ENCODE results near the gene EXOC7.

EXOC7 gene

GRCh38 chr17:76148015-76148326 lies 44.4 kb upstream of the EXOC7 start:
- ChIA-PET POLR2A (no interaction called here), CTCF (interaction anchor here (1.1 kb wide), 1 partner anchor 13 kb away, joined by 3 read pairs; no protein-coding TSS in a partner anchor)
- H3K27me3 ChIP-seq (replicated peaks in 2 of 5; ENCODE audit: control insufficient read depth in 4 of 5, insufficient read depth in 5 of 5, low read length in 4 of 5): no peaks in the 10 kb centered on the region
- H3K36me3 ChIP-seq (ENCODE audit: control insufficient read depth in 4 of 4, insufficient read depth in 4 of 4, low read length in 3 of 4): no peaks in the 10 kb centered on the region
- DNase-seq: no peak
- H3K9me3 ChIP-seq (ENCODE audit: control extremely low read depth in 1 of 5, control insufficient read depth in 4 of 5, insufficient read depth in 2 of 5, low read depth in 1 of 5, low read length in 4 of 5): no peaks in the 10 kb centered on the region
- H3K27ac ChIP-seq (ENCODE audit: insufficient read depth in 1 of 2, low read depth in 1 of 2, low read length in 2 of 2, poor library complexity in 1 of 2, severe bottlenecking in 2 of 2): no peak overlapping the region
- WGBS (ENCODE audit: insufficient coverage): 100% methylated on average over 1 of the region's 1 CpG
- H3K4me3 ChIP-seq (ENCODE audit: control insufficient read depth in 1 of 7, extremely low read depth in 1 of 7, insufficient read depth in 4 of 7, low read depth in 2 of 7, low read length in 6 of 7): no peak overlapping the region
- peaks cover 2 to 42% (median 30%) of the 10 kb centered on the region in 4 experiments for H3K4me1 ChIP-seq (ENCODE audit: control extremely low read depth in 1 of 4, control insufficient read depth in 4 of 4, insufficient read depth in 4 of 4, low read length in 3 of 4)

DNA sequence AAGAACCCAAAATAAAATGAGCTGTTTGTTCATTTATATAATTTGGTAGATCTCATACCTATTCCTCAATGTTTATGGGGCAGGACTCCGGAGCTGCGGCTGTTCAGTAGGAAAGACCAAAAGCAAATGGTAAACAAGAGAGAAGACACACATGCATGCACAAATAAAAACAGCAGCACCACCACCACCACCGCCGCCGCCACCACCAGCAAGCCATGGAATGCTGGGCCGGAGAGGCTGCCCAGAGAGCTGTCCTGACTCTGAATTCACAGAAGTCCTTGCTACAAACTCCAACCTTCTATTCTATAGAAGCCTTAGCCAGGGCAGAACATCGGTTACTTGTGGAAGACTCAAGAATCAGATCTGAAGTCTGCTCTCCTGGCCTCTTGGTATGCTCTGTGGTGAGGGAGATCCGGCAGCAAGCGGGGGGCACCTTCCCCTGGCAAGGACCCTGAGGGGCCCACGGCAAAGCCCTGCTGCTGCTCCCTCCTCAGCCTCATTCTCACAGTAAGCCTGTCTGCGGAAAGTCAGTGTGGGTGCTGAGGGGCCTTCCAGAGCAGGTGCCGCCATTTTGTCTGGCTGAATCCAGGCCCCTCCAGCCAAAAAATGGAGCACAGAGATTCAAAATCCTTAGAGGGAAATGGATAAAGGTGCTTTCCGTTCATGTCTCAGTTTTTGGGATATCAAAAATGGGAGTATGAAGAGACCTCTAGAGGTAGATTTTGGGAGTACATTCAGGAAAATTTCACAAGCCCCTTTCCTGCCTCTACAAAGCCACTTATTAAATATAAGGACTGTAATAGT lies 43.8 kb upstream of the EXOC7 start:
- WGBS (ENCODE audit: insufficient coverage): 83% methylated on average over 9 of the region's 13 CpGs
- H3K4me1 ChIP-seq (ENCODE audit: control extremely low read depth in 1 of 4, control insufficient read depth in 4 of 4, insufficient read depth in 4 of 4, low read length in 3 of 4): peaks cover 2 to 42% (median 33%) of the 10 kb centered on the region in 4 experiments
- no peak for DNase-seq
- H3K27ac ChIP-seq (ENCODE audit: insufficient read depth in 1 of 2, low read depth in 1 of 2, low read length in 2 of 2, poor library complexity in 1 of 2, severe bottlenecking in 2 of 2): no peak overlapping the region
- no peaks in the 10 kb centered on the region for H3K9me3 ChIP-seq (ENCODE audit: control extremely low read depth in 1 of 5, control insufficient read depth in 4 of 5, insufficient read depth in 2 of 5, low read depth in 1 of 5, low read length in 4 of 5)
- H3K4me3 ChIP-seq (ENCODE audit: control insufficient read depth in 1 of 7, extremely low read depth in 1 of 7, insufficient read depth in 4 of 7, low read depth in 2 of 7, low read length in 6 of 7): no peak overlapping the region
- no peaks in the 10 kb centered on the region for H3K27me3 ChIP-seq (replicated peaks in 2 of 5; ENCODE audit: control insufficient read depth in 4 of 5, insufficient read depth in 5 of 5, low read length in 4 of 5)
- POLR2A ChIA-PET: no interaction called here
- H3K36me3 ChIP-seq (ENCODE audit: control insufficient read depth in 4 of 4, insufficient read depth in 4 of 4, low read length in 3 of 4): no peaks in the 10 kb centered on the region
- CTCF ChIA-PET: interaction anchor here (1.1 to 2.5 kb wide), 4 partner anchors 13 to 34 kb away, joined by 3 to 11 read pairs (median 4); no protein-coding TSS in a partner anchor

GRCh38 chr17:76146053-76146851 lies 42.7 kb upstream of the EXOC7 start:
- H3K27me3 ChIP-seq (replicated peaks in 2 of 5; ENCODE audit: control insufficient read depth in 4 of 5, insufficient read depth in 5 of 5, low read length in 4 of 5): peaks cover 0 to 5% (median 2%) of the 10 kb centered on the region in 5 experiments
- ChIA-PET POLR2A (no interaction called here), CTCF (interaction anchor here (0.6 to 2.5 kb wide), 4 partner anchors 14 to 35 kb away, joined by 3 to 11 read pairs (median 4); no protein-coding TSS in a partner anchor)
- H3K4me1 ChIP-seq (ENCODE audit: control extremely low read depth in 1 of 4, control insufficient read depth in 4 of 4, insufficient read depth in 4 of 4, low read length in 3 of 4): peaks cover 5 to 53% (median 43%) of the 10 kb centered on the region in 4 experiments
- WGBS (ENCODE audit: insufficient coverage): 93% methylated on average over 22 of the region's 22 CpGs
- no peak overlapping the region for H3K27ac ChIP-seq (ENCODE audit: insufficient read depth in 1 of 2, low read depth in 1 of 2, low read length in 2 of 2, poor library complexity in 1 of 2, severe bottlenecking in 2 of 2)
- no peaks in the 10 kb centered on the region for H3K36me3 ChIP-seq (ENCODE audit: control insufficient read depth in 4 of 4, insufficient read depth in 4 of 4, low read length in 3 of 4)
- peak overlapping the region in 3 of 7 experiments; percentile 20 to 39 (median 28) for H3K4me3 ChIP-seq (ENCODE audit: control insufficient read depth in 1 of 7, extremely low read depth in 1 of 7, insufficient read depth in 4 of 7, low read depth in 2 of 7, low read length in 6 of 7)
- no peak for DNase-seq
- no peaks in the 10 kb centered on the region for H3K9me3 ChIP-seq (ENCODE audit: control extremely low read depth in 1 of 5, control insufficient read depth in 4 of 5, insufficient read depth in 2 of 5, low read depth in 1 of 5, low read length in 4 of 5)

DNA sequence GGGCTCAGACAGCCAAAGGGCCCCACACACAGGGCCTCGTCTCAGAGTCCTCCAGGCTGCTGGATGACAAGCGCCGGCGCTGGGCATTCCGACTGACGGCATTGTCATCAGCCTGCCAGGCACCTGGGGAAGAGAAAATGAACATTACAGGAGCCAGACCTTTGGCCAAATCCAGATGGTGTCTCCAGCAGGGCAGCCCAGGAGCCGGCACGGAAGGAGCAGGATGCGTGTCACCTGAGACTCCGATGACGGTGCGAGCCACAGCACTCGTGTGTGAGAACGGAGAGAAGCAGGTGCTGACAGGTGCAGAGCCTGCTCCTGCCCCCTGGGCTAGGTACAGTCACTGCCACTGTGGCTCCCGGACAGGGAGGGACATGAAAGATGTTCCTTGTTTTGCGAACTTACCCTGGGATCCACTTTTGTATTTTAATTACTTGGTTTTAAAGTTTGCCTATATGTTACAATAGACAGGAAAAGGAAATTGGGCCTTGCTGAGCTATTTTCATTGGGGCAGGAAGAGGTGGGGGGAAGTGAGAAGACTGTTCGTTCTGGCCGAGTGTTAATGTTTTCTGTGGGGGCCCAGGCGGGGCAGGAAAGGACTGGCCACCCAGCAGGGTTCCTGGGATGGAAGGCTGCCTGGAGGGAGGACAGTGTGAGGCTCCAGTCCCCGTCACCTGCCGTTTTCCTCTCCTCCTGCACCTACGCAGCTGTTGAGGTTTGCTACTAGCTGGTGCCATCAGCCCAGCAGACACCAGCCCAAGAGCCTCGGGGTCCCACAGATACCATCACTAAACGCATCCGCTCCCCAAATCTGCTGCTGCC lies 41.9 kb upstream of the EXOC7 start:
- ChIA-PET CTCF (interaction anchor here (0.6 to 5.8 kb wide), 7 partner anchors 9 to 134 kb away, joined by 3 to 27 read pairs (median 3); no protein-coding TSS in a partner anchor), POLR2A (interaction anchor here (0.6 kb wide), 1 partner anchor 70 kb away, joined by 3 read pairs; no protein-coding TSS in a partner anchor)
- Histone ChIP-seq H3K4me1 (ENCODE audit: control extremely low read depth in 1 of 4, control insufficient read depth in 4 of 4, insufficient read depth in 4 of 4, low read length in 3 of 4) (peaks cover 5 to 61% (median 51%) of the 10 kb centered on the region in 4 experiments), H3K27me3 (replicated peaks in 2 of 5; ENCODE audit: control insufficient read depth in 4 of 5, insufficient read depth in 5 of 5, low read length in 4 of 5) (peaks cover 0 to 11% (median 7%) of the 10 kb centered on the region in 5 experiments), H3K36me3 (ENCODE audit: control insufficient read depth in 4 of 4, insufficient read depth in 4 of 4, low read length in 3 of 4) (no peaks in the 10 kb centered on the region), H3K4me3 (ENCODE audit: control insufficient read depth in 1 of 7, extremely low read depth in 1 of 7, insufficient read depth in 4 of 7, low read depth in 2 of 7, low read length in 6 of 7) (peak overlapping the region in 4 of 7 experiments; percentile 4 to 39 (median 24)), H3K9me3 (ENCODE audit: control extremely low read depth in 1 of 5, control insufficient read depth in 4 of 5, insufficient read depth in 2 of 5, low read depth in 1 of 5, low read length in 4 of 5) (no peaks in the 10 kb centered on the region), H3K27ac (ENCODE audit: insufficient read depth in 1 of 2, low read depth in 1 of 2, low read length in 2 of 2, poor library complexity in 1 of 2, severe bottlenecking in 2 of 2) (no peak overlapping the region)
- 29% methylated on average over 22 of the region's 25 CpGs for WGBS (ENCODE audit: insufficient coverage)
- peak in 2 of 3 donors; percentile 35 to 51 for DNase-seq

DNA sequence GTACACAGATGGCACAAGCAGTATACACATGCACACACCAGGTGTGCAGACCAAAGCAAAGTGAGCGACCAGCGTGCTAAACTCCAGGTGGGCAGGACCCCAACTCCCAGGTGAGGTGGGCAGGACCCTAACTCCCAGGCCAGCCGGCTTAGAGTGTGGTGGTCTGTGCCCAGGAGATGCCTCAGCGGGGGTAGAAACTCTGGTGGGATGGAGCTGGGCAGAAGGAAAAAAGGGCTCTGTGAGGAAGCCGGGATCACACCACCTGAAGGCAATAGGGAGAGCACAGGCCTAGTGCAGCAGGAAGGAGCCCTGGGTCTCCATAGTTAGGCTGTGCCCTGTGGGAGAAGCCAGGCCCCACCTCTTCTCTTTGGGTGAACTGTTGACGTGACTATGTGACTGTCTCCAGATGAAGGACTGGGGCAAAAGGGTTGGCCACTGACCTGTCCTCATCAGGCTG lies 39.0 kb upstream of the EXOC7 start:
- ChIA-PET POLR2A (no interaction called here), CTCF (interaction anchor here (1.1 to 5.8 kb wide), 6 partner anchors 10 to 136 kb away, joined by 3 to 27 read pairs (median 6); no protein-coding TSS in a partner anchor)
- H3K9me3 ChIP-seq (ENCODE audit: control extremely low read depth in 1 of 5, control insufficient read depth in 4 of 5, insufficient read depth in 2 of 5, low read depth in 1 of 5, low read length in 4 of 5): no peaks in the 10 kb centered on the region
- no peaks in the 10 kb centered on the region for H3K36me3 ChIP-seq (ENCODE audit: control insufficient read depth in 4 of 4, insufficient read depth in 4 of 4, low read length in 3 of 4)
- no peak overlapping the region for H3K4me3 ChIP-seq (ENCODE audit: control insufficient read depth in 1 of 7, extremely low read depth in 1 of 7, insufficient read depth in 4 of 7, low read depth in 2 of 7, low read length in 6 of 7)
- no peak for DNase-seq
- H3K4me1 ChIP-seq (ENCODE audit: control extremely low read depth in 1 of 4, control insufficient read depth in 4 of 4, insufficient read depth in 4 of 4, low read length in 3 of 4): peaks cover 5 to 68% (median 55%) of the 10 kb centered on the region in 4 experiments
- no peak overlapping the region for H3K27ac ChIP-seq (ENCODE audit: insufficient read depth in 1 of 2, low read depth in 1 of 2, low read length in 2 of 2, poor library complexity in 1 of 2, severe bottlenecking in 2 of 2)
- peaks cover 0 to 33% (median 18%) of the 10 kb centered on the region in 5 experiments for H3K27me3 ChIP-seq (replicated peaks in 2 of 5; ENCODE audit: control insufficient read depth in 4 of 5, insufficient read depth in 5 of 5, low read length in 4 of 5)
- WGBS (ENCODE audit: insufficient coverage): 92% methylated on average over 5 of the region's 6 CpGs

DNA sequence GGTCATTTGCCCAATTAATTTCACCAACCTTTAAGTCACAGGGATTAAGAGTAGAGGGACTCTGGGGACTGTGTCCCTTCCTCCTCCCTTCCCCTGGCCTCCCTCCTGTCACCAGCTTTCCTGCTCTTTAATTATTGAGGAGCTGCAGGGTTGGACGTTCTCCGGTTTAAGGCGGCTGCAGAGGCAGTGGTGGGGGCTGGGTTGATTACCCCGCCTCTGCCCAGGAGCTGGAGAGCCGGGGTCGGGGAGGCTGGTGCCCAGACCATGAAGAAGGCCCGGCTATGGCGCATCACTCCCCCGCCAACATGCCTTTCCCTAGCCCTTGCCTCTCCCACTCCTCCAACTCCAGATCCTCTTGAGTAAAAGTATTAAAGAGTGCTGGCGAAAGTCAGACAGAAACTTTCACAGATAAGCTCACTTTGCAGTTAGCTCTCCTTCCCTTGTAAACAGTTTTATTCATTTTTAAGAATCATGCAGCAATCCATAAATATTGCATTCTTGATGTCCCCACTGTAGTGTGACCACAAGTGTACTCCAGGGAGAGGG lies 38.5 kb upstream of the EXOC7 start:
- Histone ChIP-seq H3K36me3 (ENCODE audit: control insufficient read depth in 4 of 4, insufficient read depth in 4 of 4, low read length in 3 of 4) (no peaks in the 10 kb centered on the region), H3K9me3 (ENCODE audit: control extremely low read depth in 1 of 5, control insufficient read depth in 4 of 5, insufficient read depth in 2 of 5, low read depth in 1 of 5, low read length in 4 of 5) (no peaks in the 10 kb centered on the region), H3K27me3 (replicated peaks in 2 of 5; ENCODE audit: control insufficient read depth in 4 of 5, insufficient read depth in 5 of 5, low read length in 4 of 5) (peaks cover 0 to 33% (median 18%) of the 10 kb centered on the region in 5 experiments), H3K27ac (ENCODE audit: insufficient read depth in 1 of 2, low read depth in 1 of 2, low read length in 2 of 2, poor library complexity in 1 of 2, severe bottlenecking in 2 of 2) (no peak overlapping the region), H3K4me1 (ENCODE audit: control extremely low read depth in 1 of 4, control insufficient read depth in 4 of 4, insufficient read depth in 4 of 4, low read length in 3 of 4) (peaks cover 5 to 64% (median 55%) of the 10 kb centered on the region in 4 experiments), H3K4me3 (ENCODE audit: control insufficient read depth in 1 of 7, extremely low read depth in 1 of 7, insufficient read depth in 4 of 7, low read depth in 2 of 7, low read length in 6 of 7) (peak overlapping the region in 2 of 7 experiments; percentile 16 to 70)
- 27% methylated on average over 6 of the region's 10 CpGs for WGBS (ENCODE audit: insufficient coverage)
- DNase-seq: no peak
- ChIA-PET CTCF (interaction anchor here (0.6 to 5.8 kb wide), 8 partner anchors 9 to 137 kb away, joined by 3 to 27 read pairs (median 4); no protein-coding TSS in a partner anchor), POLR2A (no interaction called here)
